HPDE6-E6E7 (cell line): ENCODE results near the gene CHRNA9.
"Not testable (repeated sequence)": the region's sequence is repeated elsewhere in the genome, so short reads cannot be mapped to it uniquely, and the experiment has no call there.

Source experiments
- DNase-seq: peaks from one replicate; pipeline ENCODE4 v3.0.0; 2011; ENCODE audit warnings: missing footprints; ENCODE audit errors: extremely low spot score

The CHRNA9 gene

GRCh38 chr4:40388239-40388638 lies 53.1 kb downstream of the CHRNA9 start:
- no peak for DNase-seq

- DNase-seq = no peak
These were observed 54.9 kb downstream of the CHRNA9 start for GRCh38 chr4:40389986-40390385.

GRCh38 chr4:40392241-40392640 lies 57.1 kb downstream of the CHRNA9 start:
- not testable (repeated sequence) for DNase-seq

DNA sequence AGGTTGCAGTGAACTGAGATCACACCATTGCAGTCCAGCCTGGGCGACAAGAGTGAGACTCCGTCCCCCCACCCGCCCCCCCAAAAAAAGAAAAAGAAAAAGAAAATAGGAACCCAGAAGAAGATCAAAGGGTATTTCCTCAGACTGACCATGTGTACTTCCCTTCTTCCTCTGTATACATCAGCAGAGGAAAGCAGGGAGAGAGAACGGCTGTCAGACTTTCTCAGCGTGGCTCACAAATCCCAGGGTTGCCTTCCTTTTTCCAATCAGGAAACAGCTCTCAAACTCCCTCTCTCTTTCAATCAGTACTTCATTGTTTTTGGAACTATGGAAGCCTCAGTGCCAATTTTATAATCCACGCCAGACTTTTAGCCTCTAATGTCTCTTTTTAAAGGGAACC lies 59.1 kb downstream of the CHRNA9 start:
- no peak for DNase-seq

DNA sequence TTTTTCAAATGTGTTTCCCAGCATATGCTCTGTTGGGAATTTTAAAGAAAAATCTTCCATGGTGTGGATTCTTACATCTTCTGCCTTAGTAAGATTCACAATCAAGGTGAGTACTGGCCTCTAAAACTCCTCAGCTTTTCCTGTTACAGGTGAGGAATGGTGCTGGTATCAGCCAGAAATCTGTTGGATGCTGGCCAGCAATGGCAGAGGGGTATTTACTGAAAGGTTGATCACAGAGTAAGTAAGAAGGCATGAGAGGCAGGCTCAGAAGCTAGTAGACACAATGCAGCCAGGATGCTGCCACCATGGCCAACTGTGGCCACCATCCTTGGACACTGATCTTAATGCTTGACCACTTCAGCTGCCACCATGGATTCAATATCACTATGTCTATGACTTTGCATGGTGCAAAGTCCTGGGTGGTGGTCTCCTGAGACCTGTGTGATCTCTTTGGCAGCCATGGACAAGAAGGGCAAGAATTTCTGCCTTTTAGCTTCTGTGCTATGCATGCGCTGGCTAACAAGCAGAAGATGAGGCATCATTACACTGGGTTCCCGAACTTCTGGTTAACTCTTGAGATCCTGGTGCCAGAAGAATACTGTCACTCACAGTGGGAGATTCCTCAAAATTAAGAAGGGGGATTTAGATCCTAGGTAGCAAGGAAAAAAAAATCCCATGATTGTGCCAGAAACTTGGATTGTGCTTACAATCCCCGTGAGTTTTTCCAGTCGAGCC lies 60.2 kb downstream of the CHRNA9 start:
- DNase-seq = no peak

GRCh38 chr4:40395908-40396793 lies 61.0 kb downstream of the CHRNA9 start:
- DNase-seq = no peak

GRCh38 chr4:40399578-40399977 lies 64.4 kb downstream of the CHRNA9 start:
- no peak for DNase-seq

DNA sequence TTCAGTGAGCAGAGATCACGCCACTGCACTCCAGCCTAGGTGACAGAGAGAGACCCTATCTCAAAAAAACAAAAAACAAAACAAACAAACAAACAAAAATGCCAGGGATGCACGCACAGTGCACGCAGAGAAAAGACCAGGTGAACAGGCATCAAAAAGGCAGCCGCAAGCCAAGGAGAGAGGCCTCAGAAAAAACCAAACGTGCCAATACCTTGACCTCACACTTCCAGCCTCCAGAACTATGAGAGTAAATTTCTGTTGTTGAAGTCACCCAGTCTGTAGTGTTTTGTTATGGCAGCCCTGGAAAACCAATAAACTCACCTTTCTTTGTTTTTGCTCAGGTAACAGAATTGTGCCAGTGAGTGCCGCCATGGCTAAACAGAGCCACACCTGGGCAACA lies 66.0 kb downstream of the CHRNA9 start:
- no peak for DNase-seq

DNA sequence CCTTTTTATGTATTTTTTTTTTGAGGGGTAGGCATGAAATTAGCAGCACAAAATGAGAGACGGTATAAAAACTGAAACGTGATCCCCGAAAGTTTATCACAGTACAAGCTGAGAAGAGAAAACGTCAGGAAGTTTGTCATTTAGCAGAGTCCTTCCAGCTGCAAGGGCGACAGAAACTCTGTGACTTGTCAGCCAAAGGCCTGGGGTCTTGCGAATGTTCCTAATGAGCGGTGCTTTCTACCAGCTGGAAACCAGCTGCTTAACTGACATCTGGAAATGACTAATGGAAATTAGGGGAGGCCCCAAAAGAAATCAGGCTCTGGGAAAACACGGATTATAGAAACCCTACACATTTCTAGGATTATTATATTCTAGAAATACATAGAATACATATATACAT lies 66.5 kb downstream of the CHRNA9 start:
- DNase-seq = no peak

GRCh38 chr4:40402556-40402955 lies 67.4 kb downstream of the CHRNA9 start:
- no peak for DNase-seq

GRCh38 chr4:40403081-40403480 lies 67.9 kb downstream of the CHRNA9 start:
- no peak for DNase-seq
